HG03039 (cell line): ENCODE data around the gene LRRC18.

Experiments
- ATAC-seq: cut with Tn5 transposase; IDR thresholded peaks from one replicate; pipeline ENCODE4 v1.9.1; 2021; ENCODE audit warnings: mild to moderate bottlenecking, moderate library complexity; ENCODE audit not compliant: unreplicated experiment

The LRRC18 gene

GRCh38 chr10:48946891-48947500 is 7.4 kb upstream of the LRRC18 start:
- ATAC-seq = no peak

GRCh38 chr10:48946332-48946731 is 6.7 kb upstream of the LRRC18 start:
- no peak for ATAC-seq

GRCh38 chr10:48945441-48946130 is 5.9 kb upstream of the LRRC18 start:
- ATAC-seq = no peak

GRCh38 chr10:48944171-48944570 is 4.5 kb upstream of the LRRC18 start:
- ATAC-seq = no peak

- no peak for ATAC-seq
These were observed 3.5 kb upstream of the LRRC18 start for GRCh38 chr10:48943096-48943495.

GRCh38 chr10:48941427-48942075 is 1.9 kb upstream of the LRRC18 start:
- no peak for ATAC-seq

- ATAC-seq = no peak
These were observed 1.3 kb upstream of the LRRC18 start for GRCh38 chr10:48940958-48941357.

- no peak for ATAC-seq
These were observed 732 bp upstream of the LRRC18 start for GRCh38 chr10:48940372-48940771.

- ATAC-seq = no peak
These were observed 577 bp downstream of the LRRC18 start for GRCh38 chr10:48938990-48939536.

- ATAC-seq = no peak
These were observed 1.4 kb downstream of the LRRC18 start for GRCh38 chr10:48938281-48938680.

GRCh38 chr10:48937796-48938195 is 1.8 kb downstream of the LRRC18 start:
- no peak for ATAC-seq

GRCh38 chr10:48935577-48935976 is 4.1 kb downstream of the LRRC18 start:
- no peak for ATAC-seq

GRCh38 chr10:48934672-48935501 is 4.8 kb downstream of the LRRC18 start:
- no peak for ATAC-seq

- no peak for ATAC-seq
These were observed 6.6 kb downstream of the LRRC18 start for GRCh38 chr10:48932831-48933664.

- ATAC-seq = no peak
These were observed 8.5 kb downstream of the LRRC18 start for GRCh38 chr10:48931188-48931587.

- no peak for ATAC-seq
These were observed 10.1 kb downstream of the LRRC18 start for GRCh38 chr10:48929413-48929990.

- no peak for ATAC-seq
These were observed 12.7 kb downstream of the LRRC18 start for GRCh38 chr10:48926764-48927540.

GRCh38 chr10:48926255-48926654 is 13.4 kb downstream of the LRRC18 start:
- ATAC-seq = no peak

GRCh38 chr10:48924988-48925387 is 14.7 kb downstream of the LRRC18 start:
- ATAC-seq = no peak
